Fibroblast of lung (primary cell): ENCODE results near the gene PLA2G2C. TPM values are rescaled to one million over a fixed set of nuclear protein-coding genes. Genes with fewer than 3 reads are reported as not detected.

ENCODE experiments used
- DNase-seq, 2 donors: peaks; one replicate each; pipeline versions ENCODE4 v3.0.0 to v3.0.0-alpha.2; 2010; ENCODE audit warnings: low read depth in 2 of 2
- H2AFZ ChIP-seq: 2 replicates; pipeline ENCODE4 v1.5.1; 2012; ENCODE audit warnings: low read length, control low read depth, inconsistent platforms
- H3K27ac ChIP-seq: 2 replicates; pipeline ENCODE4 v1.5.1; 2011; ENCODE audit warnings: low read length, control low read depth; ENCODE audit not compliant: insufficient read depth
- H3K27me3 ChIP-seq: 2 replicates; pipeline ENCODE4 v1.5.1; 2011; ENCODE audit warnings: mild to moderate bottlenecking, low read length; ENCODE audit not compliant: control insufficient read depth, insufficient read depth
- H3K36me3 ChIP-seq: 2 replicates; pipeline ENCODE4 v1.5.1; 2011; ENCODE audit warnings: low read length; ENCODE audit not compliant: control insufficient read depth, insufficient read depth
- H3K4me1 ChIP-seq: 2 replicates; pipeline ENCODE4 v1.5.1; 2011; ENCODE audit warnings: low read length; ENCODE audit not compliant: control insufficient read depth, insufficient read depth; ENCODE audit errors: extremely low read depth
- H3K4me2 ChIP-seq: 2 replicates; pipeline ENCODE4 v1.5.1; 2011; ENCODE audit warnings: low read length, control low read depth; ENCODE audit not compliant: insufficient read depth; ENCODE audit errors: extremely low read depth
- H3K4me3 ChIP-seq, 4 experiments: fragments of 200-600 bp in 1 of 4; sonication (generic) in 1 of 4; replicated peaks in 1 of 4; 2 replicates each; pipeline ENCODE4 v1.5.1; 2011 to 2016; ENCODE audit warnings: low read length in 4 of 4, low read depth in 3 of 4, mild to moderate bottlenecking in 3 of 4, control low read depth in 2 of 4, inconsistent platforms in 1 of 4, mixed read lengths in 1 of 4; ENCODE audit not compliant: insufficient read depth in 1 of 4; ENCODE audit errors: control extremely low read depth in 1 of 4
- H3K79me2 ChIP-seq: 2 replicates; pipeline ENCODE4 v1.5.1; 2012; ENCODE audit warnings: mild to moderate bottlenecking, low read length, inconsistent platforms; ENCODE audit not compliant: control insufficient read depth, insufficient read depth
- H3K9ac ChIP-seq: 2 replicates; pipeline ENCODE4 v1.5.1; 2011; ENCODE audit warnings: mild to moderate bottlenecking, low read length, control low read depth; ENCODE audit not compliant: insufficient read depth
- H3K9me3 ChIP-seq: 2 replicates; pipeline ENCODE4 v1.5.1; 2012; ENCODE audit warnings: low read depth, low read length; ENCODE audit not compliant: control insufficient read depth, insufficient read depth
- H4K20me1 ChIP-seq: 2 replicates; pipeline ENCODE4 v1.5.1; 2011; ENCODE audit warnings: low read length; ENCODE audit not compliant: control insufficient read depth, insufficient read depth; ENCODE audit errors: extremely low read depth
- EZH2 ChIP-seq: IDR thresholded peaks from 2 replicates; pipeline ENCODE4 v1.5.1; 2012; ENCODE audit warnings: low read length, control low read depth, mild to moderate bottlenecking; ENCODE audit errors: missing control alignments
- polyA minus RNA-seq: library from RNA; depleted of rRNA, polyadenylated mRNA; stranded (reverse); fragments of >200 nt; gene quantifications from 2 replicates; pipeline ENCODE4 v1.2.3, GENCODE V29; 2011; ENCODE audit warnings: low replicate concordance
- polyA plus RNA-seq, 2 donors: library from polyadenylated mRNA; depleted of rRNA in 1 of 2; stranded (reverse) in 1 of 2; unstranded in 1 of 2; fragments of >200 nt; gene quantifications; 2 replicates each; pipeline ENCODE4 v1.2.1, GENCODE V29; 2011 to 2012; ENCODE audit warnings: missing spikeins in 1 of 2
- total RNA-seq: library from RNA; depleted of rRNA; stranded (reverse); fragments of >200 nt; gene quantifications from 2 replicates; pipeline ENCODE4 v1.2.1, GENCODE V29; 2014
- TF ChIP-seq, protein P1 (sequence below), 2 donors: IDR thresholded peaks in 1 of 2; conservative IDR thresholded peaks in 1 of 2; 1 replicate in 1 of 2; 2 replicates in 1 of 2; pipeline ENCODE4 v1.5.1; 2011 to 2012; ENCODE audit warnings: low read length in 2 of 2, control low read depth in 1 of 2, inconsistent platforms in 1 of 2, low read depth in 1 of 2, mild to moderate bottlenecking in 1 of 2

PLA2G2C gene, protein sequence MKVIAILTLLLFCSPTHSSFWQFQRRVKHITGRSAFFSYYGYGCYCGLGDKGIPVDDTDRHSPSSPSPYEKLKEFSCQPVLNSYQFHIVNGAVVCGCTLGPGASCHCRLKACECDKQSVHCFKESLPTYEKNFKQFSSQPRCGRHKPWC
- total RNA-seq, result not detected in 2 replicates
- polyA plus RNA-seq, result not detected in 2 replicates
- not detected in 2 replicates for polyA plus RNA-seq (2012)
- polyA minus RNA-seq, result not detected in 2 replicates

DNA sequence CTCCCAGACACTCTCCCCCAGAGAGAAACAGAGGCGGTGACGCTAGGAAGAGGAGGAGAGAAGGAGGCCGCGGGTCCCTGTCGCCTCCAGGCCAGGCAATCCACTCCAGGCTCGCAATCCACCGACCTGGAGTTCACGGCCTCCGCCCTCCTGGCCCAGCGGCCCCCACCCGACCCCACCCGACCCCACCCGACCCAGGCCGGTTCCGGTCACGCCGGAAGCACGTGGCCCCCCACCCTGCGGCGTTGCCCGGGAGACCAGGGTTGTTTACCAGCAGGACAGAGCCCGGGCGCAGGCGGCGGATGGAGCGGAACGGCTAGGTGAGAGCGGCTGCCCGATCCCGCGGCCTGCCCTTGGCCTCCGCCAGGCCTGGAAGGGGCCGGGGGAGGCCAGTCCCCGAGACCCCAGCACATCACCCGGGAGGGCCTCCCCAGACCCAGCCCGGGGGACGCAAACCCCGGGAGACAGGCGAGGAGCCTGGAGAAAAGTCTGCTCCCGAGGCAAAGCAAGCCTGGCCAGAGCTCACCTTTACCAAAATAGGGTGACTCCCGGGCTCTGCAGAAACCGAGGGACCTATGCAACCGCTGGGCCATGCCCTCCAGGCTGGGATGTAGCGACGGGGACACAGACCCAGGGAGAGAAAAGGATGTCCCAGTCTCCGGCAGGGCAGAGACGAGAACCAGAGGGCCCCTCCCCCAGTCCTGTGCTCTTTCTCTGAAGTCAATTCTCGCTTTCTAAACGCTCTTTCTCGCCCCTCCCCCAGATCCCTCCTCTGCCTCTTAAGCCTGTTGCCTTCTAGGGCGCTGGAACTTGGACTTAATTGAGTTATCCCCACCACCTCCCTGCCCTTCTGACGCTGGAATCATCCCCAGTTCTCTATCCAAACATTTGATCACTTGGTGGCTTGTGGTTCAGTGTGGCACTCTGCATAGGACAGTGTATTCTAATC lies at the start of gene PLA2G2C, which contains the start of gene UBXN10:
PLA2G2C (minus strand) TSS at position 685 of the 949 bp plus-strand sequence. CDS start 9,155 bp downstream, outside the sequence.
UBXN10 (plus strand) TSS at position 263 of the 949 bp plus-strand sequence. CDS start 4,466 bp downstream, outside the sequence.
- H3K9me3 ChIP-seq, result no peaks in the 10 kb centered on the region
- H3K4me3 ChIP-seq, result peak within 1 kb of the TSS in 1 of 4 experiments; percentile 22
- H3K36me3 ChIP-seq, result no peaks in the 10 kb centered on the region
- no peak within 1 kb of the TSS for H3K27ac ChIP-seq
- peaks cover 28% of the 10 kb centered on the region for H3K27me3 ChIP-seq
- no peaks in the 10 kb centered on the region for H3K79me2 ChIP-seq
- TF ChIP-seq EZH2, result peak; percentile 85
- TF ChIP-seq, protein P1, sequence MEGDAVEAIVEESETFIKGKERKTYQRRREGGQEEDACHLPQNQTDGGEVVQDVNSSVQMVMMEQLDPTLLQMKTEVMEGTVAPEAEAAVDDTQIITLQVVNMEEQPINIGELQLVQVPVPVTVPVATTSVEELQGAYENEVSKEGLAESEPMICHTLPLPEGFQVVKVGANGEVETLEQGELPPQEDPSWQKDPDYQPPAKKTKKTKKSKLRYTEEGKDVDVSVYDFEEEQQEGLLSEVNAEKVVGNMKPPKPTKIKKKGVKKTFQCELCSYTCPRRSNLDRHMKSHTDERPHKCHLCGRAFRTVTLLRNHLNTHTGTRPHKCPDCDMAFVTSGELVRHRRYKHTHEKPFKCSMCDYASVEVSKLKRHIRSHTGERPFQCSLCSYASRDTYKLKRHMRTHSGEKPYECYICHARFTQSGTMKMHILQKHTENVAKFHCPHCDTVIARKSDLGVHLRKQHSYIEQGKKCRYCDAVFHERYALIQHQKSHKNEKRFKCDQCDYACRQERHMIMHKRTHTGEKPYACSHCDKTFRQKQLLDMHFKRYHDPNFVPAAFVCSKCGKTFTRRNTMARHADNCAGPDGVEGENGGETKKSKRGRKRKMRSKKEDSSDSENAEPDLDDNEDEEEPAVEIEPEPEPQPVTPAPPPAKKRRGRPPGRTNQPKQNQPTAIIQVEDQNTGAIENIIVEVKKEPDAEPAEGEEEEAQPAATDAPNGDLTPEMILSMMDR (conservative IDR thresholded peaks at IDR 0.05 in 1 of 2, IDR thresholded peaks at IDR 0.05 in 1 of 2; ENCODE audit: low read depth in 1 of 2, low read length in 2 of 2), result no peak
- H3K4me1 ChIP-seq, result no peaks in the 10 kb centered on the region
- no peak within 1 kb of the TSS for H3K4me2 ChIP-seq
- no peak within 1 kb of the TSS for H2AFZ ChIP-seq
- no peak for DNase-seq
- H4K20me1 ChIP-seq, result no peaks in the 10 kb centered on the region
- H3K9ac ChIP-seq, result no peak within 1 kb of the TSS

DNA sequence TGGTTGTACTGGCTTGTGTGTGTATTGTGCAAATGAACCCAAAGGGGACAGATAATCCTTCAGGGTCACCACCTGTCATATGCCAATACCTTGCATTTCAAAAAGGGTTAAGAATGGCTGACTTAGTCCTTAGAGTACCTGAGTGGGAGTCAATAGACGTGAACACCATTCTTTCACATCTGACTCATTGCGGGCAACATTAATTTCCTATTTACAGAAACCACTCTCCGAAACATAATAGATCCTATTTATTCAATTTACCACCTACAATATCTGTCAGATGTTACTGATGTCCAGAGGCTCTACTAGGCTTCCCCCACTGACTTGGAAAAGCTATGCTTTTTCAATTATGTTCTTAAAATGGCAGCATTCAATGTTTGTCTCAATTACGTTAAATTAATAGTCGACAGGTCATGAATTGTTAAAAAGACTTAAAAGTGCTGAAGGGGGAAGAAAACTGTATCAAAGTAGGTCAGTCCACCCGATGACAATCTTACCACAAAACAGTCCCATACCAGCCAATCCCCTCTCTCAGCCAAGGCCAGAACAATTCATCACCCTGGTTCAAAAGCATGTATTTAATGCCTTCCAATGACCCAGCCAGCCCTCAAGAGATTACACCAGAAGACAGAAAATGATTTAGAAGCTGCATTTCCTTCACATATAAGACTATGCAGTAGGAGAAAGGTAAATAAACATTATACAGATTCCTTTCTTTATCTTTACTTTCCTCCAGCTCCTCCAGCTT lies 48.6 kb upstream of the PLA2G2C start:
- Histone ChIP-seq H2AFZ (no peak overlapping the region), H3K9ac (no peak overlapping the region), H3K4me1 (no peaks in the 10 kb centered on the region), H3K27ac (no peak overlapping the region), H3K27me3 (peaks cover 22% of the 10 kb centered on the region), H3K79me2 (no peaks in the 10 kb centered on the region), H3K36me3 (no peaks in the 10 kb centered on the region), H3K9me3 (no peaks in the 10 kb centered on the region), H3K4me3 (no peak overlapping the region), H4K20me1 (no peaks in the 10 kb centered on the region), H3K4me2 (no peak overlapping the region)
- TF ChIP-seq, protein P1 (conservative IDR thresholded peaks at IDR 0.05 in 1 of 2, IDR thresholded peaks at IDR 0.05 in 1 of 2; ENCODE audit: low read depth in 1 of 2, low read length in 2 of 2), result no peak
- TF ChIP-seq EZH2, result no peak
- peak in 1 of 2 donors; percentile 32 for DNase-seq
